Skeletal muscle satellite cell (primary cell): Measurements from ENCODE around the gene PRR18.

Experiments used
- H3K27me3 ChIP-seq: 2 replicates; pipeline ENCODE4 v1.7.0; 2013; ENCODE audit warnings: low read length; ENCODE audit not compliant: control insufficient read depth, insufficient read depth
- H3K36me3 ChIP-seq: 2 replicates; pipeline ENCODE4 v1.7.0; 2013; ENCODE audit warnings: mild to moderate bottlenecking, control low read depth, low read length; ENCODE audit not compliant: insufficient read depth
- H3K4me1 ChIP-seq: 2 replicates; pipeline ENCODE4 v1.7.0; 2013; ENCODE audit warnings: low read length; ENCODE audit not compliant: control insufficient read depth, insufficient read depth
- H3K4me2 ChIP-seq: 2 replicates; pipeline ENCODE4 v1.7.0; 2013; ENCODE audit warnings: mild to moderate bottlenecking, low read length
- H3K4me3 ChIP-seq: 2 replicates; pipeline ENCODE4 v1.7.0; 2013; ENCODE audit warnings: low read length
- H3K9ac ChIP-seq: 2 replicates; pipeline ENCODE4 v1.7.0; 2013; ENCODE audit warnings: mild to moderate bottlenecking, low read depth, low read length, moderate library complexity
- H3K9me3 ChIP-seq: replicated peaks from 2 replicates; pipeline ENCODE4 v1.7.0; 2013; ENCODE audit warnings: mild to moderate bottlenecking, control low read depth, low read length

Gene PRR18

DNA sequence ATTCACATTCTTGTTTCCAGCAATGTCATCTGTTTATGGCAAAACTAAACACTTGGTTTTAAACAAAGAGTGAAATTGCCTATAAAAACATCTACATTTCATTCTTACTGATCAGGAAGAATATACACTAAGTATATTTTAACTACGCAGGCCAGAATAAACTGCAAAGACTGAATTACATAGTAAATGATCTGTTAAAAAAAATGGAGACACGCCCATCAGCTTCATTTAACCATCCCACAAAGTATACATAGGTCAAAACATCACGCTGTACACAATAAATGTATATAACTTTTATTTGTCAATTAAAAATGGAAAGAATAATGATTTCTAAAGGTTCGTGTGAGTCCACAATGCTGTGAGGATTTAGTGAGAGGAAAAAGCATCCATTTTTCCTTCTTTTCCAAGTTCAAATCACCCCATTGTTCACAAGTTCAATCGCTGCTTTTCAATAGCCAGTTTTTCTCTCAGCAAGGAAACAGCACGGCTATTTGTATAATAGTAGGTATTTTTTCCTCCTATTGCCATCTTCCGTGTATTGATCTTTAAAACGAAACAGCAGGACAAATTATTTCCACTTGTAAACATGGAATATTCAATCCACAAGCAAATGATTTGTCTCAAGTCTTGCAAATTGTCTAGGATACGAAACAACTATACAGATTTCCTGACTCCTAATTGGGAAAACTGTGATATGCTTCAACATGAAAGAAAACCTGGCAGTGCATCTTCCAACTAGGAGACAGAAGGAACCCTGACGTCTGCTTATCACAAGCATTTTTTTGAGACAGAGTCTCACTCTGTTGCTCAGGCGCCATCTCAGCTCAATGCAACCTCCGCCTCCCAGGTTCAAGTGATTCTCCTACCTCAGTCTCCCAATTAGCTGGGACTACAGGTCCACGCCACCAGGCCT, 23.6 kb upstream of the PRR18 start:
- Histone ChIP-seq H3K27me3 (no peaks in the 10 kb centered on the region), H3K9me3 (no peaks in the 10 kb centered on the region), H3K36me3 (peaks cover 31% of the 10 kb centered on the region), H3K4me1 (peaks cover 8% of the 10 kb centered on the region), H3K4me3 (no peak overlapping the region), H3K4me2 (no peak overlapping the region), H3K9ac (no peak overlapping the region)

DNA sequence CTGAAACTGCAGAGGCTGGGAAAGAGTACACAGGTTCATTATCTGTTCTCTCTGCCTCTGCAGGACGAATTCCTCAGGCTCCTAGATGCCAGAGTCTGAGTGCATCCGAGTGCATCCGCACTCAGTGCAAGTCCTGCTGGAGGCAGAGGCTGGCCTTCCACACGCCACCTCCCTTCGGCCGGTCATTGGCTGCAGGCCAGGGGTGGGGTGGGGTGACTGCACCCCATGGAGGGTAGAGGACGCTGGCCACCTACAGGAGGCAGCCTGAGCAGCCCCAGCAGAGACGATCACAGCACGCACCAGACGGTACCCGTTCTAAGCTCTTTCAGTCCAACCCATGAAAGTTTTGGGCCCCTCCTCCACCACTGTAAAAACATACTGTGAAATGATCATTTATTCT, 22.4 kb upstream of the PRR18 start:
- no peaks in the 10 kb centered on the region for H3K9me3 ChIP-seq
- H3K4me2 ChIP-seq = peak overlapping the region; percentile 54
- peaks cover 8% of the 10 kb centered on the region for H3K4me1 ChIP-seq
- no peak overlapping the region for H3K9ac ChIP-seq
- no peak overlapping the region for H3K4me3 ChIP-seq
- H3K36me3 ChIP-seq = peaks cover 31% of the 10 kb centered on the region
- H3K27me3 ChIP-seq = no peaks in the 10 kb centered on the region

DNA sequence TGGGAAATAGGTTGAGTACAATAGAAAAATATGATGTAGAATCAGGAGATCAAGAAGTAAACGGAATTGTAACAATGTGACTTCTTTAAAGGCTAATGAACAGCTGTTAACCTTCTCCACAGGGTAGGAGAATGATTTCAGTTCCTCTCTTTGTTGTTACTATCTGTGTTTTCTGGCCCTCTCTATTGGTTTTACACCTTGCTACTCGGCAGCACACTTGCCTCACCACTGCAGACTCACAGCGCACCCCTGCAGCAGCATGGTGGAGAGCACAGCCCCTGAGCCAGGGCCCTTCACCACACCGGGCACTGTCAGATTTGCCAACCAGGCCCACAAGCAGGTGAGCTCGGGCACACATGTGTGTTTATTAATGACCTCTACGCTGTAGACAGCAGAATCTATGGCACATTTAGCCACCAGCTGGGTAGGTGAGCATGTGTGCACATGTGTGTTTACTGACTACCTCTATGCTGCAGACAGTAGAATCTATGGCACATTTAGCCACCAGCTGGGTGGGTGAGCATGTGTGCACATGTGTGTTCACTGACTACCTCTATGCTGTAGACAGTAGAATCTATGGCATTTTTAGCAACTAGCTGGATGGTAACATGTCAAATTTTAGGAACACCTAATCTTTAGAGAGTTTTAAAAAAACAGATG, 17.3 kb upstream of the PRR18 start:
- H3K4me3 ChIP-seq = no peak overlapping the region
- H3K4me1 ChIP-seq = peaks cover 1% of the 10 kb centered on the region
- no peak overlapping the region for H3K9ac ChIP-seq
- H3K4me2 ChIP-seq = no peak overlapping the region
- H3K36me3 ChIP-seq = peaks cover 42% of the 10 kb centered on the region
- no peaks in the 10 kb centered on the region for H3K9me3 ChIP-seq
- H3K27me3 ChIP-seq = no peaks in the 10 kb centered on the region

DNA sequence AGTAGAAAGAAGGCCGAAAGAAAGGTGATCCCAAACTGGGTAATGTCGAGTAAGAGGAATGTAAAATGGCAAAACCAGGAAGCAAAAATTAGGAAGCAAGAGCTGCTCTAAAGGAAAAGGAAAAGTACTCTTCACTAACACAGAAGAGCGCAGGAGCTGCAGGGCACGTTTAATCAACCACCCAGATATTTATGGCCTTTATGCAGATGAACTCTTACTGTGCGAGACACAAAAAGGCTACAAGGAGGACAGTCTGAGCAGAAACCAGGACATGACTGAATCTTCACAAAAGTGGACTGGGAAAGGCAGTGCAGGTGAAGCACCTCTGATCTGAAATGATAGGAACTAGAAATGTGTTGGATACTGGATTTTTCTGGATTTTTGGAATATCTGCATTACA, 15.2 kb upstream of the PRR18 start:
- Histone ChIP-seq H3K9ac (no peak overlapping the region), H3K36me3 (peaks cover 47% of the 10 kb centered on the region), H3K4me3 (no peak overlapping the region), H3K4me1 (peaks cover 11% of the 10 kb centered on the region), H3K4me2 (no peak overlapping the region), H3K9me3 (no peaks in the 10 kb centered on the region), H3K27me3 (no peaks in the 10 kb centered on the region)

DNA sequence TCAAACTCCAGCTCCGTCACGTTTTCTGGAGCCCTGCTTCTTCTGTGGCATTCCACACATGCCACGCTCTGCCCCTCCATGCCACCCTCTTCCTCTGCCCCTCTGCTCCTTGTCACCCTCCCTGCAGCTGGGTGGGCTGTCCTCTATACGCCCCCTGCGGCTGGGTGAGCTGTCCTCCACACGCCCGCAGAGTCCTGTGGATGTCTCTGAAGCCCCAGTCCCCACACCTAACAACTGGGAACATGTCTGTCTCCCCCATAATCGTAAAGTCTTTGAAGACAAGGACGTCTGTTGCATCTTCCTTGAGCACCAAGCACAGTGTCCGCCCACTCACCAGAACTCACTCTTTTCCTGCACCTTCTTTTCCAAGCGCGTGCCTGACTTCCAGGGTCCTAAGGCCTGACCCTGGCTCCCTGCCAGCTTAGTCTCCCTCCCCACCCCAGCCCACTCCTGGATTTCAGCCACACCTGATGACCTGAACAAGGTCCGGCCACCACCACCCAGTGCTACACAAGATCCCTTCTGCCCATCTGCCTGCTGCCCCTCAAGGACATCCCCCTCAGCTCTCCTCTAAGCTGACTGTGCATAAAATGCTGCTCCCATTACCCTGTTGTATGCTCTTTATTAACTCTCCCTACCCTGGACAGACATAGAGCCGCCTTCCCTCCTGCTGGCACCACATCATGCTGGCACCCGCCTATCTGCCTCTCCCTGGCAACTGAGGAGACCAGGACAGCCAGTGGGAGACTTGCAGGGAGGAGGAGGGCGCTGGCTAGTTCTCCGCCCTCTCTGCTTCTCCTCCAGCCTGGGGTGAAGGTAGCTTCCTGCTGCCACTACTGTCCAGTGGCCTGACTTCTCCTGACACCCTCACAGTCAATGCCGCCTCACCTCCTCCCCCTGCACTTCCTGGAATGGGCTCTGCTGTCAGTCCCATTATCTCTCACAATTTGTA, 10.7 kb upstream of the PRR18 start:
- H3K4me3 ChIP-seq = peak overlapping the region; percentile 10
- H3K36me3 ChIP-seq = peaks cover 20% of the 10 kb centered on the region
- H3K4me2 ChIP-seq = peak overlapping the region; percentile 53
- no peaks in the 10 kb centered on the region for H3K27me3 ChIP-seq
- H3K4me1 ChIP-seq = peaks cover 18% of the 10 kb centered on the region
- no peaks in the 10 kb centered on the region for H3K9me3 ChIP-seq
- peak overlapping the region; percentile 49 for H3K9ac ChIP-seq

DNA sequence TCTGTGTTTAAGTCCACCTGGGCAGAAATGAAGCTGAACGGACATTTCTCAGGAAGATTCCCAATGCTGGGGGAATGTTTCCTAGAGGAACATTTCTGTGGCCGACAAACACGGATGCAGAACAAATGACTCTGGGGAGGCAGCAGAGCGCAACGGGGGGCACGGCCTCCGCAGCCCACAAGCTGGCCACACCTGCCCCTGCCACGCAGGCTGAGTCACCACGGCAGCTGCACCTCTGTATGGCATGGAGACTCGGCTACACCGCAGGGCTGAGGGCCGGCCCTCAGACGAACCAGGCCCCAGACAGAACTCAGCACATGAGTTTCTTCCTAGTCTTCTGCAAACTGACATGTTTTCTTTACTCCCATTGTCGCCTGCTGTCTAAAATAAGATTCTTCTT, 10.0 kb upstream of the PRR18 start:
- peaks cover 16% of the 10 kb centered on the region for H3K36me3 ChIP-seq
- H3K9me3 ChIP-seq = no peaks in the 10 kb centered on the region
- H3K4me2 ChIP-seq = peak overlapping the region; percentile 53
- H3K4me1 ChIP-seq = peaks cover 18% of the 10 kb centered on the region
- peak overlapping the region; percentile 49 for H3K9ac ChIP-seq
- H3K4me3 ChIP-seq = peak overlapping the region; percentile 10
- H3K27me3 ChIP-seq = no peaks in the 10 kb centered on the region

DNA sequence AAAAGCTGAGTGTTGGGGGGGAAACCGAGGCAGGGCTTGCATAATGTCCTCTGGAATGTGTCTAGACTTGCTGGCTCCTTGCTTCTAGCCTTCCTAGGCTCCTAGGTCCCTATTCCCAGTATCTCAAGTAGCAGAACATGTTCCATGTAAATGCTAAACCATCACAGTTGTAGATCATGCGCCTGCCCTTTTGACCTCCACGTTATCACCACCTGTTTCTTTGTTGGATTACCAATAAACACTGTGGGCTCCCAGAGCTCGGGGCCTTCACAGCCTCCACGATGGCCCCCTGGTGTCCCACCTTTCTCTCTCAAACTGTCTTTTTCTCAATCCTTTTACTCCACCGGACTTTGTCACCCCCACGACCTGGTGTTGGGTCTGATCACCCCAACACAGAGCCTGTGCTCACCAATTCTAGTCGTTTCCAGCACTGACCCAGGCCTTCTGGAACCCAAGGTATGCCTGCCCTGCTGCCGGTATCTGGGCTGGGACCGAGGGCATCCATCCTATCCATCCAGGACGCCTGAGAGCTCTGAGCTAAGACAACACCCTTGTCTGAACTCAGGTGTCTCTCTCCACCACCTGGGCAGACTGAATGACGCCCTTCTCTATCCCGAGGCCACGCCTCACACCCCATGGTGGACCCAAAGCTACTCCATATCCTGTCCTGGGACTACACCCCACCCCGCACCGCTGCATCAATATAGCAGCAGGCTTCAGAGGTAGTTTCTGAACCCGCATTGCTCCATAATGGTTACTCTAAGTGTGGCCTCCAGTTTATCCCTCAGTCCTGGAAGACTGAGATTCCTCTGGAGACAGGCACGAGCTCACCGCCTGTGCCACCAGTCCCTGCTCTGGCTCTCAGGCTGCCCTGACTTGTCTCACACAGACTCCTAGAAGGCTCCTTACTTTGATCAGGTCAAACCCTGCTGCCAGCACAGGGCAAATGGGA, 9.3 kb upstream of the PRR18 start:
- Histone ChIP-seq H3K9ac (peak overlapping the region; percentile 31), H3K4me3 (no peak overlapping the region), H3K36me3 (peaks cover 10% of the 10 kb centered on the region), H3K9me3 (no peaks in the 10 kb centered on the region), H3K4me1 (peaks cover 18% of the 10 kb centered on the region), H3K27me3 (no peaks in the 10 kb centered on the region), H3K4me2 (peak overlapping the region; percentile 53)

DNA sequence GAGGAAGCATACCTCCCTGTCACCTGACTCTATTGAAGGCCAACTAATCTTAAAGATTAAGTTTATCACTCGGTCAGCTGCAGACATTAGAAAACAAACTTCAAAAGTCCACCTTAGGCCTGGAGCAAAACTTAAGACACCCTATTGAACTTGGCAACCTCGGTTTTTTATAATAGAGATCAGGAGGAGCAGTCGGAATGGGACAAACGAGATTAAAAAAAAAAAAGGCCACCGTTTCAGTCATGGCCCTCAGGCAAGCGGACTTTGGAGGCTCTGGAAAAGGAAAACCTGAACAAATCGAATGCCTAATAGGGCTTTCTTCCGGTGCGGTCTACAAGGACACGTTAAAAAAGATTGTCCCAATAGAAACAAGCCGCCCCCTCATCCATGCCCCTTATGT, 7.2 kb upstream of the PRR18 start:
- Histone ChIP-seq H3K4me2 (no peak overlapping the region), H3K27me3 (peaks cover under 1% of the 10 kb centered on the region), H3K4me3 (no peak overlapping the region), H3K9me3 (no peaks in the 10 kb centered on the region), H3K4me1 (peaks cover 18% of the 10 kb centered on the region), H3K36me3 (peaks cover 5% of the 10 kb centered on the region), H3K9ac (no peak overlapping the region)

DNA sequence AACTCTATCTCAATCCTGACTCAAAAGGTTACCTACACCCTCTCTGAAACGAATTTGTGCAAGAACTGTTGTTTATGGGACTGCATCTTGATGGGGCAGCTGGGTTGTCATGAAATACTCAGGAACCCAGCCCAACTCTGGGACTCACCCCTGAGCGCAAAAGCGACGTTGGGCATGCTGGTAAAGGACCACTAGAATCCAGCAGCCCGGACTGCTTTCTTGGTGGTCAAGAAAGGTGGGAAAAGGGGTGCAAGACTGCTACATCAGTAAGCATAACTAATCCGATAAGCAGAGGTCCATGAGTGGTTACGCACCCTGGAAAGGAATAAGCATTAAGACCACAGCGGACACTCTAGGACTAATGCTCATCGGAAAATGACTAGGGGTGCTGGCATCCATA, 6.3 kb upstream of the PRR18 start:
- H3K4me2 ChIP-seq = no peak overlapping the region
- no peak overlapping the region for H3K9ac ChIP-seq
- peaks cover 8% of the 10 kb centered on the region for H3K27me3 ChIP-seq
- H3K4me3 ChIP-seq = no peak overlapping the region
- H3K9me3 ChIP-seq = no peaks in the 10 kb centered on the region
- no peaks in the 10 kb centered on the region for H3K36me3 ChIP-seq
- H3K4me1 ChIP-seq = peaks cover 18% of the 10 kb centered on the region

DNA sequence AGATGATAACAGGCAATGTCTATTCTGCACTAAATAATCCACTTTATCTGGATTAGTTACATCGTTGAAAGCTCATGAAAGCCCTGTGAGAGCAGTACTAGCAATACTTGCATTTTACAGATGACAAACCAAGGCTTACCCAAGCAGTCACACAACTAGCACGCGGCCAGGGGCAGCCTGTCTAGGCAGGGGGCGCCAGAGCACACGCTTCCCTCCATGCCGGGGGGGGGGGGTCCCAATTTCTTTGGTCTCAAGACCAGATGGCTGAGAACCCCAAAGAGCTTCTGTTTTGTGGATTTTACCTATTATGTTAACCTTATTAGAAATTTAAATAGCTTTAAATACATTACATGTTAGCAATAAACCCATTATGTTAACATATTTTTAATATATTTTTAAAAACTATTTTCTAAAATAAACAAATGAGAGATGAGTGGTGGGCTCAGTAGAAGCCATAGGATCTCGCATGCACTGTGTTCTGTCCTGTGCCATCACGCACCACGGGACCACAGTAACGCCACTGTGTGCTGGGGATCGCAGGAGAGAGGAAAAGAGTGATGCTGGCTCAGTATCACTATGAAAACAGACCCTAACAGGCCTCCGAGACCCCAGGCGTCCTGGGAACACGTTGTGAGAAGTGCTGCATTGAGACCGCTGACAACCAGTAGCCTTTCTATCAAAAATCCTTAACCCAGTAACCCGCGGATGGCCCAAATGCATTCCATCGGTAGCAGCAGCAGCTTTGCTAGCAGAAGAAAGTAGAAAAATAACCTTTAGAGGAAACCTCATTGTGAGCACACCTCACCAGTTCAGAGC, 5.3 kb upstream of the PRR18 start:
- Histone ChIP-seq H3K4me2 (no peak overlapping the region), H3K9ac (no peak overlapping the region), H3K4me3 (no peak overlapping the region), H3K27me3 (peaks cover 14% of the 10 kb centered on the region), H3K4me1 (peaks cover 10% of the 10 kb centered on the region), H3K9me3 (no peaks in the 10 kb centered on the region), H3K36me3 (no peaks in the 10 kb centered on the region)
